Inflammatory macrophage treated with lipopolysaccharide for 1 hour (primary cell): Measurements from ENCODE around the gene PEX7.
"Not testable (repeated sequence)": the region's sequence is repeated elsewhere in the genome, so short reads cannot be mapped to it uniquely, and the experiment has no call there.

ENCODE experiments used
- DNase-seq, 2 donors: peaks; one replicate each; pipeline ENCODE4 v3.0.0-alpha.2; 2020 to 2022

PEX7 gene

GRCh38 chr6:136956590-136957544 is 134.5 kb downstream of the PEX7 start:
- DNase-seq = no peak

GRCh38 chr6:136958168-136958567 is 135.8 kb downstream of the PEX7 start:
- no peak for DNase-seq

- DNase-seq = no peak
Measured at GRCh38 chr6:136959471-136959891, 137.1 kb downstream of the PEX7 start.

- not testable (repeated sequence) for DNase-seq
Measured at GRCh38 chr6:136959935-136960334, 137.5 kb downstream of the PEX7 start.

- no peak for DNase-seq
Measured at GRCh38 chr6:136960781-136961180, 138.4 kb downstream of the PEX7 start.

GRCh38 chr6:136961848-136962247 is 139.5 kb downstream of the PEX7 start:
- DNase-seq = no peak

GRCh38 chr6:136962661-136963060 is 140.3 kb downstream of the PEX7 start:
- no peak for DNase-seq

- DNase-seq = no peak
Measured at GRCh38 chr6:136963259-136963658, 140.9 kb downstream of the PEX7 start.
